Hair follicular keratinocyte (primary cell): ENCODE results near the gene GAS6. TPM values are rescaled to one million over a fixed set of nuclear protein-coding genes. Genes with fewer than 3 reads are reported as not detected.

Experiments
- total RNA-seq: library from RNA; depleted of rRNA; stranded (reverse); fragments of >200 nt; gene quantifications from 2 replicates; pipeline ENCODE4 v1.2.3, GENCODE V29; 2015

Gene GAS6
- total RNA-seq, result 213 and 269 TPM in 2 replicates

DNA sequence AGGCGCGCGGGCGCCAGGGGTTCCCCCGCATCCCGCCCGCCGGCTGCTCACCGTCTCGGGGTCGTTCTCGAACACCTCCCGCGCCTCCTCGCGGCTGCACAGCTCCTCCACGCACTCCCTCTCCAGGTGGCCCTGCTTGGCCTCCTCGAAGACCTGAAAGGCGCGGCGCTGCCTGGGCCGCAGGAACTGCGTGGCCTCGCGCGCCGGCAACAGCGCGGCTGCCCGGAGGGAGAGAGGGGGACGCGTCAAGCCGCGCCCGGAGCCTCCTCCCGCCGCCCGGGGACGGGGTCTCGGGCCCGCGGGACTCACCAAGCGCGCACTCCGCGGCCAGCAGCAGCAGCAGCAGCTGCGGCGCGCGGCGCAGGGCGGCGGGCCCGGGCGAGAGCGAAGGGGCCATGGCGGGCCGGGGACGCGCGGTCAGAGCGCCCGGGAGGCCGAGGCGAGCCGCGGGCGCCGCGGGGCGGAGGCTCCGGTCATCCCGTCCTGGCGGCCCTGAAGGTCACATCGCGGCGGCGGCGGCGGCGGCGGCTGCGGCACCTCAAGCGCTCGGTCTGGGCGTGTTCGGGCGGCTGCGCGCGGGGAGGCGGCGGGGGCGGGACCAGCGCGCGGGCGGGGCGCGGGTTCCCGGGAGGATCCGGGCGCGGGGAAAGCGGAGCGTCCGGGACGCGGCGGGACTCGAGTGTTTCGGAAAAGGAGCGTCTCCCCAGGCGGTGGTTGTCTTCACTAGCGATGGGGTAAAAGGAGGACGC, at the start of gene GAS6:
Gene GAS6 (minus strand): TSS at position 553 of the 749 bp plus-strand sequence. CDS start 156 bp downstream, at position 397.

Other genes starting within 250 kb of the GAS6 start
- not detected in 2 replicates for gene ATP4B, start 205.9 kb downstream of the GAS6 start, total RNA-seq
- not detected in 2 replicates for gene GRK1, start 196.9 kb downstream of the GAS6 start, total RNA-seq
- gene TMEM255B, start 104.8 kb downstream of the GAS6 start, total RNA-seq, result 2.2 and 4.1 TPM in 2 replicates
- not detected in 2 replicates for gene C13orf46, start 110.0 kb upstream of the GAS6 start, total RNA-seq